Amniotic stem cell (primary cell): ENCODE results near the gene CENPU.
"Not testable (repeated sequence)": the region's sequence is repeated elsewhere in the genome, so short reads cannot be mapped to it uniquely, and the experiment has no call there.

ENCODE experiments used
- DNase-seq: peaks from one replicate; lab custom pipeline; 2025; lab: John Stamatoyannopoulos, UW

Gene CENPU

GRCh38 chr4:184733654-184734524 is at the start of gene CENPU:
Gene CENPU, minus strand, starts transcription at chr4:184734096. Its CDS starts 34 bp downstream, at chr4:184734062.
- peak; percentile 97 for DNase-seq

DNA sequence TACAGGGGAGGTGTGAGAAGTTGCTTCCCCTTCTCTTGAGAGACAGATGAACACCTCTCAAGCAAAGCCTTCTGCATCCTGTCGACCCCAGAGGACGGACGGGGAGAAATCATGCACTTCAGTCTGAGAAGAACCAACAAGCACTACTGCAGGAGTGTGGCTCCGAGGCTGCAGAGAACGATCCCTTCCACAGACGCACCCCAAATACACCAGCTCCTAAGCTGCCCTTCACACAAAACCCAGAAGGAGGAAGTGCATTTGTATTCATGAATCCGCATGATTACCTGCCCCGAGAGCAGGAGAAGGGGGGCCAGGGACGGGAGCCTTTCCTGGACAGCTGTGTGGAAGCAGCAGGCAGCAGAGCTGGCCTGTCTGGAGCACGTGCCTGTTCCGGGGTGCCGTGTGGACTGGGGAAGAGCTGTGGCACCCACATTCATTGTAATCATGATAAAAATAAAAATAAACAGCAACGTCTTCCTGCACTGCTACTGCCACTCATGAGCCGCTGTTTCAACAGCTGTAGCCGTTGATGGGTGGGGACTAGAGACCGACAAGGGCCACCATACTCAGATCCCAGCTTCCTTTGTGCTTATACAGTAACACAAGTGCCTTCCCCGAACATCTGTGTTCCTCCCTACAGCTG is 49.0 kb upstream of the CENPU start:
- DNase-seq = no peak

DNA sequence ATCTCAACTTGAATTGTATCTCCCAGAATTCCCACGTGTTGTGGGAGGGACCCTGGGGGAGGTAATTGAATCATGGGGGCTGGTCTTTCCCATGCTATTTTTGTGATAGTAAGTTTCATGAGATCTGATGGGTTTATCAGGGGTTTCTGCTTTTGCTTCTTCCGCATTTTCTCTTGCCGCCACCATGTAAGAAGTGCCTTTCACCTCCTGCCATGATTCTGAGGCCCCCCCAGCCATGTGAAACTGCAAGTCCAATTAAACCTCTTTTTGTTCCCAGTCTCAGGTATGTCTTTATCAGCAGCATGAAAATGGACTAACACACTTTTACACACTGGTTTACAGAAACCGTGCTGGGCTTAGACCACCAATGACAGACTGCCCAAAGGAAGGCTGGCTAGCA is 45.3 kb upstream of the CENPU start:
- not testable (repeated sequence) for DNase-seq

GRCh38 chr4:184778325-184778724 is 44.4 kb upstream of the CENPU start:
- no peak for DNase-seq

DNA sequence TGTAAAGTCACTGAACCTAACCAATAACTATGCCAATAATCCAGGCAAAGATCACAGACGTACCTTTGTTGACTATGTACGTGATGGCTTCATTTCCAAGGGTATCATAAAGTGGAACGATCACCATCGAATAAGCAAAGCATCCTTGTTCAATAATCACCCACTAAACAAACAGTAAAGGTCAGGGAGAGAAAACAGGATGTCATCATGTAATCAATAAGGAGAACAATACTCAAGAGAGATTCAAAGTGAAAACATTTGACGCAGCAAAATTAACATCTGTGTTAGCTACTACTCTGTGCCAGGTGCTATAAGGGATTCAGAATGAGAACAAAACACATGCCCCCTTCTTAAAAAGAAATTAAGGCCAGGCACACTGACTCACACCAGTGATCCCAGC is 42.9 kb upstream of the CENPU start:
- no peak for DNase-seq

GRCh38 chr4:184775854-184776555 is 42.1 kb upstream of the CENPU start:
- no peak for DNase-seq

- DNase-seq = no peak
Observed at GRCh38 chr4:184774152-184774551, 40.3 kb upstream of the CENPU start.

DNA sequence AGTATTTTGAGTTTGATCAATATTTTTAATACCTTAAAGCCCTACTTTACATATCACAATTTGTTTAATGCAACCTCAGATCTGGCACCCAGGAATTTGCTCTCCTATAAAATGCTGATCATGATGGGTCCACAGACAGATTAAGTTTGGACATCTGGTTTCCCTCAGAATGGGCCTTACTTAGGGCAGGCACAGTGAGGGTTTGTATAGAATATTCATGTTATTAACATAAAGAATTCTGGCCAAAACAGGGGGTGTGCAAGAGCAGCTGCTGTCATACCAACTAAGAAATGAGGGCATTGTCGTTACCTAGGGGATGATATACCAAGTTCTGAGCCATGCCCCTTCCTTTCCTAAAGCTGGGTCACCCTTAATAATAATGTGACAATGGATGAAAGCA is 37.5 kb upstream of the CENPU start:
- DNase-seq = no peak

DNA sequence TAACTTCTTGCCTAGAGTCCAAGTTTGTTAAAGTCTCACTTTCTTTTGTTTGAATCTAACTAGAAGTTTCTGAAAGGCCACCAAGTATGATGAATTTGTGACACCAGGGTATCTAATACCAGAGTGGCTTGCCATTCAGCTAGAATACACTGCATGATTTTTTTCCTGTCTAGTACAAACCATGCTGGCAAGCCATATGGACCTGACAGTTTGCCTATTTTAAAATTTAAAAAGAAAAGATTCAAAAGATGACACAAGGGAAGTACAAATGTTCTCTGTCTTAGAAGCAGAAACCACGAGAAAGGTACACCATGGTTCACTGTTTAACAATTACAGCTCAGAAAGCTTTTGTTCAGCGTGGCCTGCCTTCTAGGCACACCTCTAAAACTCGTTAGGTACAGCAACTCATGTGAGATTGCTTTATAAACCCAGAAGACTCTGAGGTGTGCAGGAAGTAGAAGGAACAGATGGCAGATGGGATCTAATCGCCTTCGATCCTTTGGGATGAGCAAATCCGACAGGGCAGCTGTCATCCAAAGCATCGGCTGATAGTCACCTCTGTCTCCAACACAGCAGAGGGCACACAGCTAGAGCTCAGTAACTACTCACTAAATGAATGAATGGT is 35.4 kb upstream of the CENPU start:
- no peak for DNase-seq

GRCh38 chr4:184768296-184768695 is 34.4 kb upstream of the CENPU start:
- no peak for DNase-seq

DNA sequence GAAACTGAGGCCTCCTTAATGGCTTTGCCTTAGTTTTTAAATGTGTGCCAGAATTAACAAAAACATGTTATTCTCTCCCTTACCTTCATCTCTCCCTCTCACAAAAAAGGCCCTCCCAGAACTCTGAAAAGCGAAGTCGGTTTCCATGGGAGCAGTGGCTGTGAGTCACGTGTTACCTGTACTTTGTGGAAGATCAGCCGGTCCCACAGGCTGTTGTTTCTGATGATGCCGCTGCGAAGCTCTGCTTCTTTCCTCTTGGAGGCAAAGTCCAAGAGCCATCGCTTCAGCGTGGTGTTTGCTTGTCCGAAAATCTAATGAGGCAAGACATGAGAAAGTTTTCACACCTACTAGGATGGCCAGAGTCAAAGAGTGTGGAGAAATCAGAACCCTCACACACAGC is 32.5 kb upstream of the CENPU start:
- no peak for DNase-seq

- no peak for DNase-seq
Observed at GRCh38 chr4:184765473-184766340, 31.8 kb upstream of the CENPU start.

GRCh38 chr4:184764601-184765000 is 30.7 kb upstream of the CENPU start:
- DNase-seq = no peak

GRCh38 chr4:184763150-184763780 is 29.4 kb upstream of the CENPU start:
- DNase-seq = no peak

DNA sequence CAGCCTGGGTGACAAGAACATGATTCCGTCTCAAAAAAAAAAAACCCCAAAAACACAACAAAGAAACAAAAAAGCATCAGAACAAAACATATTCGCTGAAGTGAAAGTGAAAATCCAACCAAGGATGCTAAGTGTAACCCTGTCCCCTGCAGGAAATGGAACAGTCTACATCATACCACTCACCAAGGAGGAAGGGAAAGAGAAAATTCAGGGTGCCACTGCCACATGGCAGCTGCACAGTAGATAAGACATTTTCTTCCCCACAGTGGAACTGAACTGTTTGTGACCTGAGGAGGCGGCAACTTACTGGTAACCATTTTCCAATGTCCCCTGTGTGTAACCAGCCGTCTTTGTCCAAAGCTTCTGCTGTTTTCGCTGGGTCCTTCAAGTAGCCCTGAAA is 28.2 kb upstream of the CENPU start:
- DNase-seq = no peak

DNA sequence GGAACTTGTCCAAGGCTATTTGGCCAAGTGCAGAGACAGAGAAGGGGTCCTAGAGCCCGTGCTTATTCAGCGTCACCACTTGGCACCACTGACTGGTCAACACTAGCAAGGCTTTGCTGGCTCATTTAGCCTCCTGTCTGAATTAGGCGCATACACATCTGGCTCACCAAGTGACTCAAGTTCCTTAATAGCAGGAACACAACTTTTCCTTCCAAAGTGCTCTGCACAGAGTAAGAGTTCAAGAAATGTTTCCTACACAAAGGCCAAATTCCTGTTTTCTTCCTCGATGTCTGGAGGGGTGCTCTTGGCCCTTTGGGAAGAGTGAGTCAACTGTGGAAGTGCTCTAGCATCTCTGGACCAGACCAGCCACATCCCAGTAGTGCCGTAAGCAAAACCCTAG is 26.8 kb upstream of the CENPU start:
- DNase-seq = no peak

- DNase-seq = no peak
Observed at GRCh38 chr4:184757810-184758209, 23.9 kb upstream of the CENPU start.

- DNase-seq = no peak
Observed at GRCh38 chr4:184756399-184756798, 22.5 kb upstream of the CENPU start.

DNA sequence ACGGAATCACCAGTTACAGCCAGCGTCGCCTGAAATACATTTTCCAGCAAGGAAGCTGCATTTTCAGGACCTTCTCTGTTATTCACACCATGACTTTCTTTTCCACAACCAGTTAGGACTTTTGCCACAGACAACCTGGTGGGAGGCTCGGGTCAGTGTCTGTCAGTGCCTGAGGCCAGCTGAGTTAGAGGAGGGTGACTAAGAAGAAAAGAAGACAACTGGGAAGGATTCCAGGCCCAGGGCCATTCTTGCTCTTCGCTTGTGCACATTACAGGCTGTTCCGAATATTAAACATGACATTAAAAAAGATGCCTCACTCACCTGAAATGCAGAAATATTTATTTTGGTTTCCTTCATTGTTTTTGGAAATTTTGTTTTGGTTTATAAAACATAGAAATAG is 21.4 kb upstream of the CENPU start:
- peak; percentile 18 for DNase-seq

DNA sequence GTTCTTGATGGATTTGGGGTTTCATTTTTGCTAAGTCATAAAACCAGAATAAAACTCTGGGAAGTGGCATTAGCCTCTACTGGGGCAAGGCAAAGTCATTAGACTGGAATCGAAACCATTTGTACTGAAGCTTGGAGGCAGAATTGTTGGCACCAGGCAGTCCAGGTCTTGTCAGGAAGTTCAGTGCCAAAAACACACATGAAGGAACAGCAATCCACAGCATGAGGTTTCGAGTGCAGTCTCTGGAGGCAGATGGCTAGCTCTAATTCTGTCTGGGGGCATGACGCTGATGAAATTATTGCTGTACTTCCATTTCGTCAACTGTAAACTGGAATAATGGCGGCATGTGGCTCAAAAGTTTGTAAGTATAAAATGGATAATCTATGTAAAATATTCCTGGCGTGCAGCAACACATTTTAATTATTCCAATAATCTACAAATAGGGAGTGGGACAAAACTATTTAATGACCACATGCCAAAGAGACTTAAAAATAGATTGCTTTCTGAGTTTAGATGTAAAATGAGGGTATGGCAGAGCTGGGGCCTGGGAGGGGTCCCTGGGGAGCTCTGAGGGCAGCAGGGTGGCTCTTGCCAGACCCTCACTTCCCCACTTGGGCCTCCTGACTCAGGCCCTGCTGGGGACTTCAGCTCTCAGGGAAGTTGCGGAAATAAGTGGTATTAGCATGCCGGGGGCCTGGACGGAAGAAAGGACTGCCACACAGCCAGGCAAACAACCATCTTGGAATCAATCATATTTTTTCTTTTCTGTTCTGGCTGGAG is 18.8 kb upstream of the CENPU start:
- no peak for DNase-seq
